Keratinocyte (primary cell): ENCODE data around the gene TREH.
"Not testable (repeated sequence)": the region's sequence is repeated elsewhere in the genome, so short reads cannot be mapped to it uniquely, and the experiment has no call there.

Experiments used
- EZH2 ChIP-seq: IDR thresholded peaks from one replicate; pipeline ENCODE4 v1.6.1; 2012; ENCODE audit warnings: inconsistent platforms, mild to moderate bottlenecking, low read length, moderate library complexity
- TF ChIP-seq, protein P1 (sequence below), 3 experiments: IDR thresholded peaks in 1 of 3; conservative IDR thresholded peaks in 1 of 3; optimal IDR thresholded peaks in 1 of 3; 2 replicates in 2 of 3; 3 replicates in 1 of 3; pipeline versions ENCODE3 to v1.5.1; 2011; ENCODE audit warnings: low read length in 3 of 3, mild to moderate bottlenecking in 3 of 3, moderate library complexity in 2 of 3, control low read depth in 1 of 3, inconsistent platforms in 1 of 3; ENCODE audit not compliant: insufficient read depth in 2 of 3; ENCODE audit errors: extremely low read depth in 1 of 3

DNA sequence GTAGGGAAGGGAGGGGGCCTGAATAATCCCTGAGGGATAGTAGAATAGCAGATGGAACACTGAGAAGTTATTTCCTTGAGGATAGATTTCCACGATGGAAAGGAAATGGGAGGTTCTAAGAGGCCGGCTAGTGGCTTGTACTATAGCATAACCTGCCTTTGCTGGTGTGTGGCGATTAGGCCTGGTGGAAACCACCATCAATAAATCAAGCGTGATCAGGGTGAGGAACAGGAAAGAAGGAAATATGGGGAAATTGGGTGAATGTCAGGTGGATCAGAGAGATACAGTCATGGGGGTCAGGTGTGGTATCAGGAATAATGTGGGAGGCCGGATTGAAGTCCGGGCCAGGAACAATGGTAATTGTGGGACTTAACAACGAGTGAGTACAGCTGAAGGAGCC is 39.1 kb upstream of the TREH start:
- TF ChIP-seq, protein P1, sequence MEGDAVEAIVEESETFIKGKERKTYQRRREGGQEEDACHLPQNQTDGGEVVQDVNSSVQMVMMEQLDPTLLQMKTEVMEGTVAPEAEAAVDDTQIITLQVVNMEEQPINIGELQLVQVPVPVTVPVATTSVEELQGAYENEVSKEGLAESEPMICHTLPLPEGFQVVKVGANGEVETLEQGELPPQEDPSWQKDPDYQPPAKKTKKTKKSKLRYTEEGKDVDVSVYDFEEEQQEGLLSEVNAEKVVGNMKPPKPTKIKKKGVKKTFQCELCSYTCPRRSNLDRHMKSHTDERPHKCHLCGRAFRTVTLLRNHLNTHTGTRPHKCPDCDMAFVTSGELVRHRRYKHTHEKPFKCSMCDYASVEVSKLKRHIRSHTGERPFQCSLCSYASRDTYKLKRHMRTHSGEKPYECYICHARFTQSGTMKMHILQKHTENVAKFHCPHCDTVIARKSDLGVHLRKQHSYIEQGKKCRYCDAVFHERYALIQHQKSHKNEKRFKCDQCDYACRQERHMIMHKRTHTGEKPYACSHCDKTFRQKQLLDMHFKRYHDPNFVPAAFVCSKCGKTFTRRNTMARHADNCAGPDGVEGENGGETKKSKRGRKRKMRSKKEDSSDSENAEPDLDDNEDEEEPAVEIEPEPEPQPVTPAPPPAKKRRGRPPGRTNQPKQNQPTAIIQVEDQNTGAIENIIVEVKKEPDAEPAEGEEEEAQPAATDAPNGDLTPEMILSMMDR (optimal IDR thresholded peaks at IDR 0.05 in 1 of 3, IDR thresholded peaks at IDR 0.05 in 1 of 3, conservative IDR thresholded peaks at IDR 0.05 in 1 of 3; ENCODE audit: extremely low read depth in 1 of 3, insufficient read depth in 2 of 3, low read length in 3 of 3): not testable (repeated sequence)
- TF ChIP-seq EZH2: not testable (repeated sequence)
